GM10266 (cell line): ENCODE results near the gene SEMA5A.

Experiments
- DNase-seq: peaks from one replicate; pipeline ENCODE4 v3.0.0; 2012; ENCODE audit errors: extremely low spot score
- CTCF ChIP-seq: IDR thresholded peaks from 2 replicates; pipeline ENCODE4 v1.5.1; 2012; ENCODE audit warnings: mild to moderate bottlenecking, low read depth; ENCODE audit not compliant: control insufficient read depth, insufficient read depth; ENCODE audit errors: missing control alignments

Gene SEMA5A

GRCh38 chr5:9545992-9546851, at the start of gene SEMA5A:
Gene SEMA5A, minus strand, starts transcription at chr5:9546075. Its CDS starts 166,129 bp downstream, at chr5:9379946.
- DNase-seq: peak; percentile 51
- no peak for TF ChIP-seq CTCF

- DNase-seq: no peak
These were observed 49.0 kb upstream of the SEMA5A start for GRCh38 chr5:9594913-9595312.

GRCh38 chr5:9589049-9589835, 43.4 kb upstream of the SEMA5A start:
- DNase-seq: no peak

More at GRCh38 chr5:9594913-9595312, 49.0 kb upstream of the SEMA5A start:
- TF ChIP-seq CTCF: no peak

GRCh38 chr5:9588254-9588653, 42.4 kb upstream of the SEMA5A start:
- TF ChIP-seq CTCF: no peak

More at GRCh38 chr5:9589049-9589835, 43.4 kb upstream of the SEMA5A start:
- TF ChIP-seq CTCF: no peak

GRCh38 chr5:9587135-9587534, 41.3 kb upstream of the SEMA5A start:
- no peak for TF ChIP-seq CTCF
- DNase-seq: no peak

More at GRCh38 chr5:9588254-9588653, 42.4 kb upstream of the SEMA5A start:
- no peak for DNase-seq

- TF ChIP-seq CTCF: no peak
- DNase-seq: no peak
These were observed 36.5 kb upstream of the SEMA5A start for GRCh38 chr5:9582406-9582805.
